Activated naive CD8-positive, alpha-beta T cell treated with anti-CD3 and anti-CD28 coated beads, Interleukin-2, amount 10 ng/mL, durations not matched to agents 7 days and 5 days (primary cell): ENCODE results near the gene TMEM126B. TPM values are rescaled to one million over a fixed set of nuclear protein-coding genes. Genes with fewer than 3 reads are reported as not detected.

Experiments used
- ATAC-seq: fragments of 150-1000 bp; cut with Tn5 transposase; one replicate; pipeline ENCODE4 v1.10.0; 2021; ENCODE audit warnings: low read depth, moderate library complexity
- POLR2A ChIA-PET: fragments of 350-600 bp; sonication (Branson Sonifier 250); formaldehyde crosslinking; loops from one replicate; lab custom pipeline; 2021; ENCODE audit warnings: antibody characterized with exemption; lab: Charles Lee
- DNase-seq: peaks from one replicate; pipeline ENCODE4 v3.0.0; 2021
- H3K27ac Mint-ChIP-seq: one replicate; pipeline ENCODE4 v1.8.0; 2022; ENCODE audit warnings: mild to moderate bottlenecking, mixed read lengths
- H3K27me3 Mint-ChIP-seq: one replicate; pipeline ENCODE4 v1.8.0; 2022; ENCODE audit warnings: mild to moderate bottlenecking, moderate library complexity, mixed read lengths
- H3K36me3 Mint-ChIP-seq: one replicate; pipeline ENCODE4 v1.8.0; 2021; ENCODE audit warnings: mild to moderate bottlenecking, mixed read lengths
- H3K4me1 Mint-ChIP-seq: one replicate; pipeline ENCODE4 v1.8.0; 2021; ENCODE audit warnings: mixed read lengths
- H3K4me3 Mint-ChIP-seq: one replicate; pipeline ENCODE4 v1.8.0; 2022; ENCODE audit warnings: mild to moderate bottlenecking, moderate library complexity, mixed read lengths
- H3K9me3 Mint-ChIP-seq: one replicate; pipeline ENCODE4 v1.8.0; 2021; ENCODE audit warnings: mixed read lengths
- total RNA-seq, 2 experiments: library from RNA; stranded (reverse); gene quantifications; one replicate each; pipeline ENCODE4 v1.2.3, GENCODE V29; 2021

Gene TMEM126B
- total RNA-seq, 2 experiments from 2014 or later = 52.8 to 53.9 TPM

DNA sequence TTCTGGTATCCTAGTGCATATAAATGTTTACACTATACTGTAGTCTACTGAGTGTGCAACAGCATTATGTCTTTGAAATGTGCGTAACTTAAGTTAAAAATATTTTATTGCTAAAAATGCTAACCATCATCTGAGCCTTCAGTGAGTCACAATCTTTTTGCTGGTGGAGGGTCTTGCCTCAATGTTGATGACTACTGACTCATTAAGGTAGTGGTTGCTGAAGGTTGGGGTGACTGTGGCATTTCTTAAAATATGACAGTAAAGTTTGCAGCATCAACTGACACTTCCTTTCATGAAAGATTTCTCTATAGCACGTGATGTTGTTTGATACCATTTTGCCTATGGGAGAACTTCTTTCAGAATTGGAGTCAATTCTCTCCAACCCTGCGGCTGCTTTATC, 45.0 kb downstream of the TMEM126B start:
- peak; percentile 39 for ATAC-seq
- H3K27ac Mint-ChIP-seq = no peak overlapping the region

DNA sequence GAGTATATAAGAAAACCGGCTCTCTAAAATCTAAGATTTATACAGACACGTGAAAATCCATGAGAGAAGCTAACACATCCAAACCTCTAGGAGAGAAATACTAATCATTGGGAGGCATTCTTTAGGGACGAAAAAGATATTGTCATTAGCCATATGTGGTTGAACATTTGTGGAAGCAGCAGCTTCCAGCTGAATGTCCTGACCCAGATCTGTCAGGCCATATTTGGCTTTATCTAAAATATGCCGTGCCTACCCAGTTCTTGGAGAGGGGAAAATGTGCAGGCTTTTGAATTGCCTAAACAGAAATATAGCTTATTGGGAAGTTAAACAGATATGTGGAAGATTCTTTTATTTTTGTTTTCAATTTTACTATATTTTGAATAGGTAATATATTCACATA, 51.2 kb downstream of the TMEM126B start:
- H3K4me3 Mint-ChIP-seq = no peak overlapping the region
- peaks cover 14% of the 10 kb centered on the region for H3K4me1 Mint-ChIP-seq
- no peaks in the 10 kb centered on the region for H3K9me3 Mint-ChIP-seq
- H3K27ac Mint-ChIP-seq = no peak overlapping the region
- DNase-seq (no peak), ATAC-seq (no peak)
- peaks cover 3% of the 10 kb centered on the region for H3K36me3 Mint-ChIP-seq
- POLR2A ChIA-PET = interaction anchor here (0.6 to 3.2 kb wide), 4 partner anchors 15 to 149 kb away, joined by 3 to 20 read pairs (median 4); partner anchors contain the start of genes CREBZF and TMEM126A
- peaks cover 3% of the 10 kb centered on the region for H3K27me3 Mint-ChIP-seq

More for the DNA sequence above, 45.0 kb downstream of the TMEM126B start:
- DNase-seq = no peak
- H3K4me3 Mint-ChIP-seq = no peak overlapping the region
- H3K27me3 Mint-ChIP-seq = peaks cover 8% of the 10 kb centered on the region
- POLR2A ChIA-PET = no interaction called here
- peaks cover 8% of the 10 kb centered on the region for H3K36me3 Mint-ChIP-seq
- H3K4me1 Mint-ChIP-seq = peaks cover 2% of the 10 kb centered on the region
- H3K9me3 Mint-ChIP-seq = peaks cover 5% of the 10 kb centered on the region

- POLR2A ChIA-PET = interaction anchor here (0.6 to 3.2 kb wide), 4 partner anchors 10 to 143 kb away, joined by 3 to 20 read pairs (median 5); partner anchors contain the start of gene CREBZF
- H3K27ac Mint-ChIP-seq = no peak overlapping the region
- H3K36me3 Mint-ChIP-seq = peaks cover 3% of the 10 kb centered on the region
- no peaks in the 10 kb centered on the region for H3K9me3 Mint-ChIP-seq
- H3K27me3 Mint-ChIP-seq = no peaks in the 10 kb centered on the region
- ATAC-seq (no peak), DNase-seq (no peak)
- no peak overlapping the region for H3K4me3 Mint-ChIP-seq
- H3K4me1 Mint-ChIP-seq = peaks cover 14% of the 10 kb centered on the region
Observed at GRCh38 chr11:85680897-85681296, 52.5 kb downstream of the TMEM126B start.

- Mint-ChIP-seq H3K9me3 (no peaks in the 10 kb centered on the region), H3K4me1 (peaks cover 14% of the 10 kb centered on the region), H3K36me3 (peaks cover 3% of the 10 kb centered on the region), H3K27ac (peak overlapping the region; percentile 84), H3K4me3 (peak overlapping the region; percentile 88), H3K27me3 (no peaks in the 10 kb centered on the region)
- DNase-seq (peak; percentile 79), ATAC-seq (peak; percentile 95)
- POLR2A ChIA-PET = interaction anchor here (0.7 to 3.2 kb wide), 3 partner anchors 18 to 474 kb away, joined by 5 to 20 read pairs (median 5); partner anchors contain the start of genes CREBZF and DLG2
Observed at GRCh38 chr11:85682330-85683305, 54.2 kb downstream of the TMEM126B start.

DNA sequence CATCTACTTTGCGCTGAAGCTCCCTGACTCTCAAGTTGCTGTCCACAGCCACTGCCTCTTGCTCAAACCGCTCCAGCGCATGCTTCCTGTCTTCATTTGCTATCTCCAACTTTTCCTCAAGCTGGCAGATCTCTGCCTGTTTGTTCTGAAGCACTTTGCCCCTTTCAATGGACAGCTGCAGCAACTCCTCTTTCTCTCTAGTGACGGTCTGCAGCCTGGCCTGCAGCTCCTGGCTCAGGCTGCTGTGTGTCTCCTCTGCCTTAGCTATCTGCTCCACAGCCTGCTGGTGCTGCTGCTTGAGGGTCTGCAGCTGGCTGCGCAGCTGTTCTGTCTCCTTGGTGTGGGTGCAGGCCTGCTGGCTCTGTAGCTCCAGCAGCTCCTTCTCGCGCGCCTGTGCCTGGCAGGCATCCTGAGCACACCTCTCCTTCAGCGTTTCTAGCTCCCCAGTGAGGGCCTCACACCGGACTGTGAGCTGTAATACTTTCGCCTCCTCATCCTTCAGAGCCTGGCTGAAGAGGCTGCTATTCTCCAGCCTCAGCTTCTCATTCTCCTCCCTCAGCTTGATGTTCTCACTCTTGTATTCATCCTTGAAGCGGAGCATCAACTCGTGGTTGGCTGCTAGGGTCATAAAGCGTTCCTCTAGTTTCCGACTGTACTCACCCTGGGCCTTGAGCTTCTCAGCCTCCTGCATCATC, 56.9 kb downstream of the TMEM126B start:
- Mint-ChIP-seq H3K4me1 (peaks cover 15% of the 10 kb centered on the region), H3K9me3 (no peaks in the 10 kb centered on the region), H3K27ac (no peak overlapping the region), H3K36me3 (peaks cover 3% of the 10 kb centered on the region), H3K4me3 (no peak overlapping the region), H3K27me3 (no peaks in the 10 kb centered on the region)
- DNase-seq (no peak), ATAC-seq (no peak)
- POLR2A ChIA-PET = no interaction called here

- no peak within 1 kb of the TSS for H3K27ac Mint-ChIP-seq
- no peak within 1 kb of the TSS for H3K4me3 Mint-ChIP-seq
- ATAC-seq (no peak), DNase-seq (no peak)
- no peaks in the 10 kb centered on the region for H3K27me3 Mint-ChIP-seq
- POLR2A ChIA-PET = no interaction called here
- peaks cover 7% of the 10 kb centered on the region for H3K36me3 Mint-ChIP-seq
- no peaks in the 10 kb centered on the region for H3K9me3 Mint-ChIP-seq
- H3K4me1 Mint-ChIP-seq = peaks cover 20% of the 10 kb centered on the region
Observed at GRCh38 chr11:85685820-85686459, 57.5 kb downstream of the TMEM126B start, which contains the start of gene CCDC89. Gene CCDC89 (minus strand): TSS chr11:85686195. CDS start chr11:85686130, 65 bp downstream.

Other genes starting within 250 kb of the TMEM126B start
- gene DLG2, start 1.2 kb upstream of the TMEM126B start, total RNA-seq = 1 to 10 TPM; 2.6 to 3.4 TPM
- 10 to 100 TPM; 27.2 to 28.8 TPM for gene TMEM126A, start 19.4 kb downstream of the TMEM126B start, total RNA-seq
- gene CREBZF, start 36.5 kb downstream of the TMEM126B start, total RNA-seq = 10 to 100 TPM; 77.7 to 78.4 TPM
- gene CCDC89, start 57.6 kb downstream of the TMEM126B start, total RNA-seq = under 1 TPM; 0.22 to 0.43 TPM
- 10 to 100 TPM; 28.7 to 39.3 TPM for gene SYTL2, start 182.5 kb downstream of the TMEM126B start, total RNA-seq
- gene CCDC83, start 226.8 kb downstream of the TMEM126B start, total RNA-seq = not detected